NT2/D1 (cell line): ENCODE results near the gene NCOR1.
"Not testable (repeated sequence)": the region's sequence is repeated elsewhere in the genome, so short reads cannot be mapped to it uniquely, and the experiment has no call there.

Source experiments
- DNase-seq: peaks from one replicate; pipeline ENCODE4 v3.0.0-alpha.2; 2011; ENCODE audit warnings: low read depth, low spot score
- H3K27me3 ChIP-seq: 2 replicates; pipeline ENCODE4 v1.6.0; 2011; ENCODE audit warnings: mild to moderate bottlenecking; ENCODE audit not compliant: insufficient read length, insufficient read depth
- H3K36me3 ChIP-seq: 2 replicates; pipeline ENCODE4 v1.6.1; 2011; ENCODE audit warnings: mild to moderate bottlenecking, low read length, mixed read lengths; ENCODE audit not compliant: insufficient read depth, insufficient read length
- H3K4me1 ChIP-seq: 2 replicates; pipeline ENCODE4 v1.5.1; 2011; ENCODE audit not compliant: insufficient read depth, insufficient read length
- H3K4me3 ChIP-seq: 2 replicates; pipeline ENCODE4 v1.5.1; 2011; ENCODE audit warnings: low read depth; ENCODE audit not compliant: insufficient read length
- H3K9ac ChIP-seq: 2 replicates; pipeline ENCODE4 v1.6.0; 2011; ENCODE audit warnings: low read depth; ENCODE audit not compliant: insufficient read length
- H3K9me3 ChIP-seq: 2 replicates; pipeline ENCODE4 v1.5.1; 2011; ENCODE audit warnings: mild to moderate bottlenecking, low read length; ENCODE audit not compliant: insufficient read depth
- SUZ12 ChIP-seq: IDR thresholded peaks from 2 replicates; pipeline ENCODE4 v1.6.1; 2011; ENCODE audit not compliant: insufficient read length, insufficient read depth; ENCODE audit errors: extremely low read depth
- YY1 ChIP-seq: IDR thresholded peaks from 2 replicates; pipeline ENCODE4 v1.6.1; 2011; ENCODE audit not compliant: insufficient read length, insufficient read depth
- ZNF274 ChIP-seq: IDR thresholded peaks from 2 replicates; pipeline ENCODE4 v1.6.1; 2011; ENCODE audit warnings: mild to moderate bottlenecking, low read depth, low read length

Gene NCOR1

DNA sequence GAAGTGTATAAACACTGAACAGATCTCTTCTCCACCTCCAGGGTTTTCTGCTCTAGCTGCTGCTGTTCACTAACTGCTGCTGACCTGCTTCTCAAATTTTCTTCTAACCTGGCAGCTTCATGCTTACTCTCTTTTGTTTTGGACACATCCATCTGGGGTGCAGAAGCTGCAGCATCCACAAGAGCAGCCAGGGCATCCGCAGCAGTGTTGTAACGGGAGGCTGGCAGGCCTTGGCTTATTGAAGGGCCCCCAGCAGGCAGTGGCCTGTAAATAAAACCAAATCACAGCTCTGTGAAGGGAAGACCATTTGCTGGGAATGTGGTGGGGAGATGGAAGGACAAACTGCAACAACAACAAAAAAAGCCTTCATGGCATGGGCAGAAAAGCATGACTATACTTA is 153.7 kb downstream of the NCOR1 start:
- Histone ChIP-seq H3K4me1 (no peaks in the 10 kb centered on the region), H3K36me3 (peaks cover 69% of the 10 kb centered on the region), H3K4me3 (no peak overlapping the region), H3K9ac (no peak overlapping the region), H3K27me3 (no peaks in the 10 kb centered on the region), H3K9me3 (no peaks in the 10 kb centered on the region)
- TF ChIP-seq SUZ12 (no peak), YY1 (no peak), ZNF274 (no peak)
- no peak for DNase-seq

DNA sequence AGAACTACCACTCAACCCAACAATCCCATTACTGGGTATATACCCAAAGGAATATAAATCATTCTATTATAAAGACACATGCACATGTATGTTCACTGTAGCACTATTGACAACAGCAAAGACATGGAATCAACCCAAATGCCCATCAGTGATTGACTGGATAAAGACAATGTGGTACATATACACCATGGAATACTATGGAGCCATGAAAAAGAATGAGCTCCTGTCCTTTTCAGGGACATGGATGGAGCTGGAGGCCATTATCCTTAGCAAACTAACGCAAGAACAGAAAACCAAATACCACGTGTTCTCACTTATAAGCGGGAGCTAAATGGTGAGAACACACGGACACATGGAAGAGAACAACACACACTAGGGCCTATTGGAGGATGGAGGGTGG is 160.2 kb downstream of the NCOR1 start:
- not testable (repeated sequence) for H3K9ac ChIP-seq, H3K4me3 ChIP-seq, H3K9me3 ChIP-seq, DNase-seq, H3K4me1 ChIP-seq, H3K27me3 ChIP-seq
- peaks cover 41% of the 10 kb centered on the region for H3K36me3 ChIP-seq

DNA sequence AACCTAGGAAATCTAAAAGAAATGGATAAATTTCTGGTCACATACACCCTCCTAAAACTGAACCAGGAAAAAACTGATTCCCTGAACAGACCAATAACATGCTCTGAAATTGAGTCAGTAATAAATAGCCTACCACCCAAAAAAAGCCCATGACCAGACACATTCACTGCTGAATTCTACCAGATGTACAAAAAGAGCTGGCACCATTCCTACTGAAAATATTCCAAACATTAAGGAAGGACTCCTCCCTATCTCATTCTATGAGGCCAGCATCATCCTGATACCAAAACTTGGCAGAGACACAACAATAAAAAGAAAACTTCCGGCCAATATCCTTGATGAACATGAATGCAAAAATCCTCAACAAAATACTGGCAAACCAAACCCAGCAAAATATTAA is 162.8 kb downstream of the NCOR1 start:
- no peaks in the 10 kb centered on the region for H3K9me3 ChIP-seq
- no peaks in the 10 kb centered on the region for H3K4me1 ChIP-seq
- peaks cover 35% of the 10 kb centered on the region for H3K36me3 ChIP-seq
- DNase-seq: no peak
- TF ChIP-seq YY1 (no peak), SUZ12 (no peak)
- no peaks in the 10 kb centered on the region for H3K27me3 ChIP-seq
- no peak overlapping the region for H3K4me3 ChIP-seq
- H3K9ac ChIP-seq: no peak overlapping the region

DNA sequence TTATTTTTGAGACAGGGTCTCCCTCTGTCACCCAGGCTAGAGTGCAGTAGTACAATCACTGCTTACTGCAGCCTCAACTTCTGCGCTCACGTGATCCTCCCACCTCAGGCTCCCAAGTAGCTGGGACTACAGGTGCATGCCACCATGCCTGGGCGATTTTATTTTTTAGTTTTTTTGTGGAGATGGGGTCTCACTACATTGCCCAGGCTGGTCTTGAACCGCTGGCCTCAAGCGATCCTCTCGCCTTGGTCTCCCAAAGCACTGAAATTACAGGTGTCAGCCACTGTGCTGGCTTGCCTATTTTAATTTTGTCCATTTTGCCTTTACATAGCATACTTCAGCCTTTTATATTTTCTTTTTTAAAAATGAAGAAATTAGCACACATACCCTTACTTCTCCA is 164.5 kb downstream of the NCOR1 start:
- no peaks in the 10 kb centered on the region for H3K27me3 ChIP-seq
- no peak for TF ChIP-seq SUZ12
- no peak for TF ChIP-seq YY1
- TF ChIP-seq ZNF274: no peak
- peaks cover 35% of the 10 kb centered on the region for H3K36me3 ChIP-seq

DNA sequence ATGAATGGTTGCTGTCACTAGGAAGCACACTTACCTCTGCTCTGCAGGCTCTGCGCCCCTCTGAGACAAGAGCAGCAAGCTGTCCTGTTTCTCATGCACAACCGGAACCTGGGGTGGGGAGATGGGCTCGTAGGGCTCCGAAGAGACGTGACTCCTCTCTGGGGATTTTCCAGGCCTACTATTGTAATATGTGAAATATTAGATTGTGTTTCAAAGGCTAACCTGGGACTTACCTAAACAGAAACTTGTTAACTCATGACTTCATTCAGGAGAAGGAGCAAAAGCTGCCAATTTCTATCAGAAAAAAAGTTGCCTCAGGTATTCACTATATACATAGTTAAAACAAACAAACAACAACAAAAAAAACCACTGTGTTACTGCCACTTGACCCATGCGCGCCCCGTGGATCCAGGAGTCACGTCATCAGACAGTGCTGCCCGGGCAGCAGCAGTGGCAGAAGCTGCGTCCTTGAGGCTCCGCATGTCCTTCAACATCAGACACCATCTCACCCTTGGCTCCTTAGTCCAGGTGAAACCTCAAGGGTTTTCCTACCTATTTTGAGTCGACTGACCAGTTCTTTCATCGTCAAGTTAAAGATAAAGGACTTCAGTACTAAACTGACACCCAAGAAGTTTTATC is 166.4 kb downstream of the NCOR1 start:
- H3K9me3 ChIP-seq: no peaks in the 10 kb centered on the region
- no peak overlapping the region for H3K9ac ChIP-seq
- H3K4me3 ChIP-seq: no peak overlapping the region
- TF ChIP-seq SUZ12 (no peak), YY1 (no peak), ZNF274 (no peak)
- DNase-seq: no peak
- H3K27me3 ChIP-seq: no peaks in the 10 kb centered on the region
- peaks cover 41% of the 10 kb centered on the region for H3K36me3 ChIP-seq
- H3K4me1 ChIP-seq: peaks cover 6% of the 10 kb centered on the region

More for the DNA sequence above, 164.5 kb downstream of the NCOR1 start:
- Histone ChIP-seq H3K4me1 (no peaks in the 10 kb centered on the region), H3K4me3 (no peak overlapping the region), H3K9me3 (no peaks in the 10 kb centered on the region), H3K9ac (no peak overlapping the region)
- DNase-seq: no peak

DNA sequence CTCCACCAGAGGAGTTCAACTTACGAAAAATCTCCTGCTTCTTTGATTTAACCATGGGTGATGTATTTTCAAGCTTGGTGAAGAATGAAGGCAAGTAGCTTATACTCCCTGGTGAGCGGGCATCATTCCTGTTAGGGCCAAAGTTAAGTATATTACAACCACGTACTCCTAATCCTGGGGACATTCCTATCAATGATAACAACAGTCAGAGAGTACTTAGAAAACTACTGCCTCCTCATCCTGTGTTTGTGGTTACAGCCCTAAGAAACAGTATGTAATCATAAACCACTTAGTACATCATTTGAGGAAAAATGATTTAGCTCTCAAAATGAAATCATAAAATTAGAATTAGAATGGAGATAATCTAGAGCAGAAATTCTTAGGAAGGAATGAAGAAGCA is 168.4 kb downstream of the NCOR1 start:
- H3K9me3 ChIP-seq: no peaks in the 10 kb centered on the region
- H3K36me3 ChIP-seq: peaks cover 41% of the 10 kb centered on the region
- H3K4me1 ChIP-seq: peaks cover 6% of the 10 kb centered on the region
- H3K4me3 ChIP-seq: no peak overlapping the region
- no peak for DNase-seq
- TF ChIP-seq SUZ12 (no peak), ZNF274 (no peak), YY1 (no peak)
- no peaks in the 10 kb centered on the region for H3K27me3 ChIP-seq
- no peak overlapping the region for H3K9ac ChIP-seq

DNA sequence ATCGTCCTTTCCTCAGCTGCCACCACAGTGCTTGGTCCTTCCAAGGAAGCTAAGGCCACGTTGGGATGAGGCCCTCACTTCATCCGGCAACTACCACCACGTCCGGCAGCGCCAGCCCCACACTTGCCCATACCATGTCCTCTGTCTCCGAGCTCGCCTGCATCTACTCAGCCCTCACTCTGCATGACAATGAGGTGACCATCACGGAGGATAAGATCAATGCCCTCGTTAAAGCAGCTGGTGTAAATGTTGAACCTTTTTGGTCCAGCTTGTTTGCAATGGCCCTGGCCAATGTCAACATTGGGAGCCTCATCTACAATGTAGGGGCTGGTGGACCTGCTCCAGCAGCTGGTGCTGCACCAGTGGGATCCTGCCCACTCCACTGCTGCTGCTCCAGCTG is 170.8 kb downstream of the NCOR1 start:
- H3K4me1 ChIP-seq: peaks cover 6% of the 10 kb centered on the region

DNA sequence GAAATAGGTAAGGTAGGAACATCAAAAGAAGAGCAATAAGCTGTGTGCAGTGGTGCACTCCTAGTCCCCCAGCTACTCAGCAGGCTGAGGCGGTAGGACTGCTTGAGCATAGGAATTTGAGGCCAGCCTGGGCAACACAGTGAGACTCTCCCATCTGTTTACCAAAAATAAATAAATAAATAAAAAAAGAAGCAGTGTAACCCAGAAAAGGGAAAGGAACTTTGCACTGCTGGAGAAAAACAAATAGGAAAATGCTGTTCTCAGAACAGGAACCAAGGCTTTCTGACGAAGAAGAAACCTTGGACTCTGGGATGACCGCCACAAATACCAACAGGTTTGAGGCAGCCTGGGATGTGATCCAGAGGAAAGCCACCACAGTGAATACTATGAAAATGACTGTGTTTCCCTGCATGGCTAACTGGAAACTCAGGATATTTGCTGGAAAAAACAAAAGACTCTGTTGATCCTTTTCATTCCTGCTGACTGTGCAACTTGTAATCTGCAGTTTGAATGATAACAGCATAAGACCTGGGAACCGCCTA is 174.6 kb downstream of the NCOR1 start:
- Histone ChIP-seq H3K27me3 (no peaks in the 10 kb centered on the region), H3K4me3 (no peak overlapping the region), H3K4me1 (peaks cover 6% of the 10 kb centered on the region), H3K9me3 (no peaks in the 10 kb centered on the region), H3K9ac (no peak overlapping the region), H3K36me3 (peaks cover 30% of the 10 kb centered on the region)
- TF ChIP-seq ZNF274: no peak
- no peak for TF ChIP-seq YY1
- TF ChIP-seq SUZ12: no peak
- DNase-seq: no peak

More for the DNA sequence above, 170.8 kb downstream of the NCOR1 start:
- no peak overlapping the region for H3K9ac ChIP-seq
- no peaks in the 10 kb centered on the region for H3K27me3 ChIP-seq
- H3K4me3 ChIP-seq: no peak overlapping the region
- no peak for TF ChIP-seq YY1
- TF ChIP-seq ZNF274: no peak
- TF ChIP-seq SUZ12: no peak
- no peaks in the 10 kb centered on the region for H3K9me3 ChIP-seq
- DNase-seq: no peak
- peaks cover 38% of the 10 kb centered on the region for H3K36me3 ChIP-seq
